GM12864 (cell line): Measurements from ENCODE around the gene ENTPD7.
A peak's percentile ranks its signal among the peaks of the same experiment; 100 is the strongest.

ENCODE experiments used
- DNase-seq: peaks from one replicate; pipeline ENCODE4 v3.0.0-alpha.2; 2011; ENCODE audit warnings: low read depth
- H3K4me3 ChIP-seq: 2 replicates; pipeline ENCODE4 v1.5.1; 2011; ENCODE audit warnings: mild to moderate bottlenecking, low read depth, low read length, control low read depth
- CTCF ChIP-seq: IDR thresholded peaks from 2 replicates; pipeline ENCODE4 v1.5.1; 2011; ENCODE audit warnings: low read depth, mild to moderate bottlenecking, moderate library complexity, low read length, control low read depth, inconsistent platforms; ENCODE audit errors: missing control alignments

ENTPD7 gene

GRCh38 chr10:99674762-99675161 is 15.5 kb downstream of the ENTPD7 start:
- DNase-seq: no peak
- H3K4me3 ChIP-seq: no peak overlapping the region
- no peak for TF ChIP-seq CTCF

- TF ChIP-seq CTCF: no peak
- no peak overlapping the region for H3K4me3 ChIP-seq
- DNase-seq: no peak
Observed at GRCh38 chr10:99676426-99676825, 17.1 kb downstream of the ENTPD7 start.

GRCh38 chr10:99676895-99677294 is 17.6 kb downstream of the ENTPD7 start:
- no peak for DNase-seq
- no peak overlapping the region for H3K4me3 ChIP-seq
- TF ChIP-seq CTCF: no peak

GRCh38 chr10:99678921-99679320 is 19.6 kb downstream of the ENTPD7 start:
- no peak for TF ChIP-seq CTCF
- no peak overlapping the region for H3K4me3 ChIP-seq
- no peak for DNase-seq

- no peak for TF ChIP-seq CTCF
- no peak for DNase-seq
- no peak overlapping the region for H3K4me3 ChIP-seq
Observed at GRCh38 chr10:99681553-99681952, 22.2 kb downstream of the ENTPD7 start.

- no peak for TF ChIP-seq CTCF
- no peak for DNase-seq
Observed at GRCh38 chr10:99682032-99682431, 22.7 kb downstream of the ENTPD7 start.

GRCh38 chr10:99682752-99683151 is 23.4 kb downstream of the ENTPD7 start:
- no peak overlapping the region for H3K4me3 ChIP-seq
- peak; percentile 43 for TF ChIP-seq CTCF
- no peak for DNase-seq

More at GRCh38 chr10:99682032-99682431, 22.7 kb downstream of the ENTPD7 start:
- H3K4me3 ChIP-seq: no peak overlapping the region
